ENCODE results near the gene YKT6. TPM values are rescaled to one million over a fixed set of nuclear protein-coding genes. Genes with fewer than 3 reads are reported as not detected.

The YKT6 gene
- total and polyA plus RNA-seq, 2 of the 8 experiments (the other 6 are each of a cell fraction or from before 2014, with no cell fraction given), result 75.3 to 103 TPM

GRCh38 chr7:44247868-44248651 is 47.3 kb downstream of the YKT6 start (continued):
- TF ChIP-seq ATF3 (IDR thresholded peaks at IDR 0.05; ENCODE audit: insufficient read depth, low read depth, low read length), result no peak

Data from H1 (cell line).